ENCODE results near the gene HNRNPAB. TPM values are rescaled to one million over a fixed set of nuclear protein-coding genes. Genes with fewer than 3 reads are reported as not detected.

Gene HNRNPAB
- total RNA-seq, 2 donors from 2014 or later: 66.3 to 124 TPM

DNA sequence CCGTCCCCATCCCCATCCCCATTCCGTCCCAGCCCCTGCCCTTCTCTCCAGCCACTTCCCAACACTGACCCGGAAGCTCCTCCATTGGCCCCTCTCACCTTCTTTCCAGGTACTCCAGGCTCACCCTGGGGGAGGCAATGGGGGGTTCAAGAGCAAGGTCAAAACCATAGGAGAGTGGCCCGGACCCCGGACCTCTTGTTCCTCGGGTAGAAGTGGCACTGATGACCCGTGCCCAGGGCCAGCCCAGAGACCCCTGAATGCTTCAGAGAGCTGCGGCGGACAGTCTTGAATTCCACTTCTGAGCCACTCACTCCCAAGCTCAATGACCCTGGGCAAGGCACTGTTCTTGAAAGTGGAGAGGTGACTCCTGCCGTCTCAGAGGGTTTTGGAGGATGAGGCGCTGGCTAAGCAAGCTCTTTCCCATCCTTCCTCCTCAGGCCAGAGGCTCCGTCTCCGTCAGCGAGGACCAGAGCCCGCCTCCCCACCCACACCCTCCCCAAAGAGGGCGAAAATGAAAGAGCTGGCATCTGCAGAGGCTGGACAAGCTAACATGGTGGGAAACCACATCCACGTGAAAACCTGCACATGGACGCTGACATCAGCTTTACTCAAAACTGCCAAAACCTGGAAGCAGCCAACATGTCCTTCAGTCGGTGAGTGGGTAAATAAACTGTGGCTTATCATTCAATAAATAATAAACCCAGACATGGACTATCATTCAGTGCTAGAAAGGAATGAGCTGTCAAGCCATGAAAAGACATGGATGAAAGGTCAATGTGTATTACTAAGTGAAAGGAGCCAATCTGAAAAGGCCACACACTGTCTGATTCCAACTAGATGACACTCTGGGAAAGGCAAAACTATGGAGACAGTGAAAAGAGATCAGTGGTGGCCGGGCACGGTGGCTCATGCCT is 55.5 kb downstream of the HNRNPAB start:
- no peak for ATAC-seq (ENCODE audit: insufficient number of reproducible peaks, low FRiP score, low read depth)
- Histone ChIP-seq H3K27me3 (replicated peaks; ENCODE audit: insufficient read depth) (no peaks in the 10 kb centered on the region), H3K4me3 (no peak overlapping the region), H3K36me3 (no peaks in the 10 kb centered on the region), H3K27ac (no peak overlapping the region), H3K9me3 (no peaks in the 10 kb centered on the region), H3K4me1 (ENCODE audit: control insufficient read depth in 1 of 2, low read depth in 2 of 2) (no peaks in the 10 kb centered on the region)
- DNase-seq (ENCODE audit: low spot score): no peak
- TF ChIP-seq, protein P1, sequence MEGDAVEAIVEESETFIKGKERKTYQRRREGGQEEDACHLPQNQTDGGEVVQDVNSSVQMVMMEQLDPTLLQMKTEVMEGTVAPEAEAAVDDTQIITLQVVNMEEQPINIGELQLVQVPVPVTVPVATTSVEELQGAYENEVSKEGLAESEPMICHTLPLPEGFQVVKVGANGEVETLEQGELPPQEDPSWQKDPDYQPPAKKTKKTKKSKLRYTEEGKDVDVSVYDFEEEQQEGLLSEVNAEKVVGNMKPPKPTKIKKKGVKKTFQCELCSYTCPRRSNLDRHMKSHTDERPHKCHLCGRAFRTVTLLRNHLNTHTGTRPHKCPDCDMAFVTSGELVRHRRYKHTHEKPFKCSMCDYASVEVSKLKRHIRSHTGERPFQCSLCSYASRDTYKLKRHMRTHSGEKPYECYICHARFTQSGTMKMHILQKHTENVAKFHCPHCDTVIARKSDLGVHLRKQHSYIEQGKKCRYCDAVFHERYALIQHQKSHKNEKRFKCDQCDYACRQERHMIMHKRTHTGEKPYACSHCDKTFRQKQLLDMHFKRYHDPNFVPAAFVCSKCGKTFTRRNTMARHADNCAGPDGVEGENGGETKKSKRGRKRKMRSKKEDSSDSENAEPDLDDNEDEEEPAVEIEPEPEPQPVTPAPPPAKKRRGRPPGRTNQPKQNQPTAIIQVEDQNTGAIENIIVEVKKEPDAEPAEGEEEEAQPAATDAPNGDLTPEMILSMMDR (IDR thresholded peaks at IDR 0.05): no peak

Other genes with a start within 250 kb of the HNRNPAB start
- gene PROP1, start 208.3 kb upstream of the HNRNPAB start, total RNA-seq: not detected
- gene N4BP3, start 91.0 kb upstream of the HNRNPAB start, total RNA-seq: under 1 TPM in 1 of 2 donors, not detected in 1; 0.07 TPM
- 10 to 100 TPM; 45.0 to 59.4 TPM for gene RMND5B, start 73.5 kb upstream of the HNRNPAB start, total RNA-seq
- gene NHP2, start 50.6 kb upstream of the HNRNPAB start, total RNA-seq: 100 to 1,000 TPM in 1 of 2 donors, 10 to 100 TPM in 1; 99.4 to 107 TPM
- gene GMCL2, start 17.2 kb upstream of the HNRNPAB start, total RNA-seq: not detected
- 10 to 100 TPM; 78.3 to 94.8 TPM for gene PHYKPL, start 28.3 kb downstream of the HNRNPAB start, total RNA-seq